A549 (cell line): Measurements from ENCODE around the gene REEP6. TPM values are rescaled to one million over a fixed set of nuclear protein-coding genes. Genes with fewer than 3 reads are reported as not detected.

Source experiments
- ATAC-seq, 2 experiments: fragments of 200-7000 bp in 1 of 2; fragments of >200 bp in 1 of 2; cut with Nextera tagmentation in 1 of 2; cut with Tn5 transposase in 1 of 2; 3 replicates each; pipeline versions ENCODE4 v1.8.0 to v1.9.1; 2018 to 2020; ENCODE audit warnings: mild to moderate bottlenecking in 1 of 2, moderate library complexity in 1 of 2
- CTCF ChIA-PET: fragments of 300-600 bp; sonication (Branson Sonifier 250); formaldehyde crosslinking; extraction: SDS; loops from one replicate; lab custom pipeline; 2021; ENCODE audit warnings: antibody characterized with exemption, inconsistent platforms; lab: Yijun Ruan, JAX
- POLR2A ChIA-PET: fragments of 350-600 bp; formaldehyde crosslinking; extraction: SDS; loops from one replicate; lab custom pipeline; 2021; ENCODE audit warnings: antibody characterized with exemption, inconsistent platforms; lab: Yijun Ruan, JAX
- DNase-seq, 2 experiments: peaks; one replicate each; pipeline versions ENCODE4 v3.0.0 to v3.0.0-alpha.2; 2011 to 2016; ENCODE audit warnings: low read depth in 1 of 2, low spot score in 1 of 2
- FAIRE-seq: peaks from 2 replicates; lab custom pipeline; 2011; peaks lifted over from hg19 to GRCh38; lab: Jason Lieb, UNC
- H3K27ac ChIP-seq, 2 experiments: fragments of >200 bp; sonication (Bioruptor Twin); formaldehyde crosslinking; 3 replicates each; pipeline ENCODE4 v1.5.1; 2016 to 2017
- H3K4me1 ChIP-seq: fragments of >200 bp; sonication (Bioruptor Twin); formaldehyde crosslinking; 3 replicates; pipeline ENCODE4 v1.6.1; 2016
- H3K4me2 ChIP-seq: fragments of >200 bp; sonication (Bioruptor Twin); formaldehyde crosslinking; 3 replicates; pipeline ENCODE4 v1.6.1; 2016
- H3K4me3 ChIP-seq: fragments of >200 bp; sonication (Bioruptor Twin); formaldehyde crosslinking; 3 replicates; pipeline ENCODE4 v1.5.1; 2016
- H3K9me3 ChIP-seq: fragments of >200 bp; sonication (Bioruptor Twin); formaldehyde crosslinking; 3 replicates; pipeline ENCODE4 v1.6.1; 2016
- BHLHE40 ChIP-seq: IDR thresholded peaks from 2 replicates; pipeline ENCODE4 v1.6.1; 2012; ENCODE audit warnings: low read depth, low read length, inconsistent platforms
- CBX2 ChIP-seq: fragments of 200-600 bp; sonication (generic); IDR thresholded peaks from 2 replicates; pipeline ENCODE4 v1.6.1; 2016; ENCODE audit warnings: low read depth, mild to moderate bottlenecking, borderline replicate concordance
- CBX8 ChIP-seq: fragments of 200-600 bp; sonication (generic); IDR thresholded peaks from 2 replicates; pipeline ENCODE4 v1.6.1; 2016
- CHD2 ChIP-seq: fragments of 150-350 bp; IDR thresholded peaks from 2 replicates; pipeline ENCODE4 v1.6.1; 2014; ENCODE audit warnings: low read length; ENCODE audit not compliant: partially characterized antibody
- EP300 ChIP-seq, 2 experiments: fragments of >200 bp; sonication (Bioruptor Twin); formaldehyde crosslinking; IDR thresholded peaks; 2 replicates in 1 of 2; 3 replicates in 1 of 2; pipeline ENCODE4 v1.6.1; 2016 to 2017
- FOXS1 ChIP-seq: fragments of 250-450 bp; sonication (Bioruptor Pico); IDR thresholded peaks from 2 replicates; pipeline ENCODE4 v1.5.0; 2020; ENCODE audit warnings: mild to moderate bottlenecking, moderate library complexity
- GATA3 ChIP-seq: IDR thresholded peaks from 2 replicates; pipeline ENCODE4 v1.6.1; 2012; ENCODE audit warnings: borderline replicate concordance
- HOXB13 ChIP-seq: fragments of 250-450 bp; sonication (Bioruptor Pico); IDR thresholded peaks from 2 replicates; pipeline ENCODE4 v1.5.0; 2020; ENCODE audit warnings: low read depth, mild to moderate bottlenecking, moderate library complexity
- HOXB5 ChIP-seq: fragments of 250-450 bp; sonication (Bioruptor Pico); IDR thresholded peaks from 2 replicates; pipeline ENCODE4 v1.5.0; 2020; ENCODE audit warnings: mild to moderate bottlenecking, moderate library complexity
- JUN ChIP-seq, 2 experiments: fragments of >200 bp; sonication (Bioruptor Twin); formaldehyde crosslinking; IDR thresholded peaks; 2 replicates in 1 of 2; 3 replicates in 1 of 2; pipeline ENCODE4 v1.6.1; 2016 to 2017
- JUNB ChIP-seq: fragments of >200 bp; sonication (Bioruptor Twin); formaldehyde crosslinking; IDR thresholded peaks from 2 replicates; pipeline ENCODE4 v1.6.1; 2016
- KDM1A ChIP-seq: fragments of 200-600 bp; sonication (generic); IDR thresholded peaks from 2 replicates; pipeline ENCODE4 v1.6.1; 2016; ENCODE audit warnings: low read depth, mild to moderate bottlenecking
- KDM5A ChIP-seq: fragments of 200-600 bp; sonication (generic); IDR thresholded peaks from 2 replicates; pipeline ENCODE4 v1.6.1; 2016; ENCODE audit warnings: antibody characterized with exemption, mild to moderate bottlenecking
- MAFK ChIP-seq: fragments of 450-650 bp; IDR thresholded peaks from 2 replicates; pipeline ENCODE4 v1.6.1; 2014; ENCODE audit not compliant: partially characterized antibody
- MAZ ChIP-seq: fragments of 150-350 bp; IDR thresholded peaks from 2 replicates; pipeline ENCODE4 v1.6.1; 2014; ENCODE audit warnings: antibody characterized with exemption, low read depth, low read length, borderline replicate concordance
- NPAS2 ChIP-seq: fragments of 250-450 bp; sonication (Bioruptor Pico); IDR thresholded peaks from 2 replicates; pipeline ENCODE4 v1.8.0; 2022; ENCODE audit warnings: mild to moderate bottlenecking, moderate library complexity, borderline replicate concordance
- RAD21 ChIP-seq, 2 experiments: fragments of >200 bp in 1 of 2; sonication (Bioruptor Twin) in 1 of 2; formaldehyde crosslinking in 1 of 2; IDR thresholded peaks in 1 of 2; conservative IDR thresholded peaks in 1 of 2; 2 replicates in 1 of 2; 3 replicates in 1 of 2; pipeline ENCODE4 v1.6.1; 2012 to 2018; ENCODE audit warnings: inconsistent platforms in 1 of 2
- RARB ChIP-seq: fragments of 250-450 bp; sonication (Bioruptor Pico); IDR thresholded peaks from 2 replicates; pipeline ENCODE4 v1.8.0; 2021; ENCODE audit warnings: mild to moderate bottlenecking, moderate library complexity
- RCOR1 ChIP-seq: fragments of 150-350 bp; IDR thresholded peaks from 2 replicates; pipeline ENCODE4 v1.6.1; 2014; ENCODE audit warnings: antibody characterized with exemption, low read length, low read depth
- RNF2 ChIP-seq: fragments of 200-600 bp; sonication (generic); IDR thresholded peaks from 2 replicates; pipeline ENCODE4 v1.6.1; 2016; ENCODE audit warnings: low read depth, mild to moderate bottlenecking, antibody characterized with exemption, moderate library complexity, borderline replicate concordance
- TFCP2L1 ChIP-seq: fragments of 250-450 bp; sonication (Bioruptor Pico); IDR thresholded peaks from 2 replicates; pipeline ENCODE4 v1.5.0; 2021; ENCODE audit warnings: mild to moderate bottlenecking
- ZFP36 ChIP-seq: fragments of 450-650 bp; IDR thresholded peaks from 2 replicates; pipeline ENCODE4 v1.6.1; 2014; ENCODE audit warnings: borderline replicate concordance; ENCODE audit not compliant: partially characterized antibody
- ZSCAN20 ChIP-seq: fragments of 250-450 bp; sonication (Bioruptor Pico); IDR thresholded peaks from 2 replicates; pipeline ENCODE4 v1.8.0; 2022; ENCODE audit warnings: mild to moderate bottlenecking, moderate library complexity
- WGBS: methylation state at CpG from one replicate; pipeline ENCODE4 v1.1.6; 2017; ENCODE audit errors: missing lambda C conversion rate; 5-methylcytosine and 5-hydroxymethylcytosine counted together
- polyA plus RNA-seq, 4 experiments: library from polyadenylated mRNA; depleted of rRNA in 3 of 4; stranded (reverse); fragments of >200 nt; fragmentation: RNase III in 1 of 4; extraction: RNeasy Plus Mini Kit Qiagen cat#74134 plus additional on column Dnase treatment in 1 of 4; gene quantifications; 2 replicates in 3 of 4; 3 replicates in 1 of 4; pipeline ENCODE4 v1.2.3, GENCODE V29; 2011 to 2017
- TF ChIP-seq, protein P1 (sequence below): fragments of 250-450 bp; sonication (Bioruptor Pico); IDR thresholded peaks from 2 replicates; pipeline ENCODE4 v1.5.0; 2021; ENCODE audit warnings: mild to moderate bottlenecking, moderate library complexity, borderline replicate concordance
- TF ChIP-seq, protein P2 (sequence below): IDR thresholded peaks from 2 replicates; pipeline ENCODE4 v1.6.1; 2012
- TF ChIP-seq, protein P3 (sequence below): IDR thresholded peaks from 2 replicates; pipeline ENCODE4 v1.6.1; 2012; ENCODE audit warnings: low read depth, borderline replicate concordance
- TF ChIP-seq, protein P4 (sequence below): IDR thresholded peaks from 2 replicates; pipeline ENCODE4 v1.6.1; 2012

REEP6 gene
- polyA plus RNA-seq, 2 of the 4 experiments (the other 2 are of a cell fraction) = 1.8 to 4.8 TPM

DNA sequence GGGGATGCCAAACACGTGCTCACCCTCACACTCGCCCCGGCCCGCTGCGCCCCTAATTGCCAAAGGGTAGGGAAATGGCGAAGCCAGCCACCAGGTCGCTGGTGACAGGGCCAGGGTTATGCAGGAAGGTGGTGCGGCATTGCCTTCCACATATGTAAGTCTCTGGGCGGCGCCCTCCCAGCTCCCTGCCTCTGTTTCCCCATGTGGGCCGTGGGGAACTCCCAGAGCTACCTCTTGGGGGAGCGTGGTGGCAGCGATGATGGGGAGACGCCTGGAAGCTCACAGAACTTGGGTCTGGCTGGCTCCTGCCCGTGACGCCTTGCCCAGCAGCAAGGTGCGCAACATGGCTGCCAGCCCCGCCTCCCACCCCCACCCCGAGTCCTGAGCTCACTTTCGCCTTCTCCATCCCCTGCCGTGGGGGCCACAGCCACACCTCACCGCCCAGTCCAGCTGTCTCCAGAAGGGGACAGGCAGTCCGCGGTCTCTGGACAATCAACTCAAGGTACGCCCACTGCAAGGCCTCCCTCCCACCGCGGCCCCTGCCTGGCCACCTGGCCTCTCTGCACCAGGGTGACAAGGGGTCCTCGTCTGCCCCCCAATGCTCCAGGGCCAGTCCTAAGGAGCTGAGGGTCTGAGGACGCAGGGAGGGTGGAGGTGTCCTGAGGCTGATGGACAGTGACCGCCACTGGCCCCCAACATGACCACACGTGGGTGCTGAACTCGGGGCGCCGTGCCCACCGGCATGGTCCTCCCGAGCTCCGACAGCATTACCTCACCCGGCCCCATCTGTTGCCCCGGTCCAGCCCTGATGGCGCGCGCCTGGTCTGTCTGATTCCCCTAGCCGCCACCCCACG is 18.5 kb upstream of the REEP6 start:
- FAIRE-seq = no peak
- DNase-seq = no peak
- H3K4me1 ChIP-seq = peaks cover 7% of the 10 kb centered on the region
- CTCF ChIA-PET = interaction anchor here (1.0 to 2.1 kb wide), 4 partner anchors 18 to 28 kb away, joined by 3 to 8 read pairs (median 4); partner anchors contain the start of gene REEP6
- no peaks in the 10 kb centered on the region for H3K9me3 ChIP-seq
- no peak overlapping the region for H3K27ac ChIP-seq
- WGBS = 90% methylated on average over 20 of the region's 44 CpGs
- ATAC-seq = no peak
- H3K4me3 ChIP-seq = no peak overlapping the region
- no peak for TF ChIP-seq RCOR1
- no peak for TF ChIP-seq ZFP36
- TF ChIP-seq TFCP2L1 (CRISPR knock-in tag) = no peak
- TF ChIP-seq RNF2 = no peak
- no peak for TF ChIP-seq JUN (IDR thresholded peaks at IDR 0.05)
- TF ChIP-seq ZSCAN20 (CRISPR knock-in tag) = no peak
- TF ChIP-seq MAFK = no peak
- TF ChIP-seq, protein P1, sequence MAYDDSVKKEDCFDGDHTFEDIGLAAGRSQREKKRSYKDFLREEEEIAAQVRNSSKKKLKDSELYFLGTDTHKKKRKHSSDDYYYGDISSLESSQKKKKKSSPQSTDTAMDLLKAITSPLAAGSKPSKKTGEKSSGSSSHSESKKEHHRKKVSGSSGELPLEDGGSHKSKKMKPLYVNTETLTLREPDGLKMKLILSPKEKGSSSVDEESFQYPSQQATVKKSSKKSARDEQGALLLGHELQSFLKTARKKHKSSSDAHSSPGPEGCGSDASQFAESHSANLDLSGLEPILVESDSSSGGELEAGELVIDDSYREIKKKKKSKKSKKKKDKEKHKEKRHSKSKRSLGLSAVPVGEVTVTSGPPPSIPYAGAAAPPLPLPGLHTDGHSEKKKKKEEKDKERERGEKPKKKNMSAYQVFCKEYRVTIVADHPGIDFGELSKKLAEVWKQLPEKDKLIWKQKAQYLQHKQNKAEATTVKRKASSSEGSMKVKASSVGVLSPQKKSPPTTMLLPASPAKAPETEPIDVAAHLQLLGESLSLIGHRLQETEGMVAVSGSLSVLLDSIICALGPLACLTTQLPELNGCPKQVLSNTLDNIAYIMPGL = no peak
- no peak for TF ChIP-seq JUNB
- TF ChIP-seq MAZ = no peak
- no peak for TF ChIP-seq HOXB5 (CRISPR knock-in tag)
- TF ChIP-seq BHLHE40 = no peak
- TF ChIP-seq HOXB13 (CRISPR knock-in tag) = no peak
- TF ChIP-seq RAD21 (conservative IDR thresholded peaks at IDR 0.05 in 1 of 2, IDR thresholded peaks at IDR 0.05 in 1 of 2) = no peak
- TF ChIP-seq, all 56 proteins: peak for 0
- H3K4me2 ChIP-seq = no peak overlapping the region
- POLR2A ChIA-PET = no interaction called here

DNA sequence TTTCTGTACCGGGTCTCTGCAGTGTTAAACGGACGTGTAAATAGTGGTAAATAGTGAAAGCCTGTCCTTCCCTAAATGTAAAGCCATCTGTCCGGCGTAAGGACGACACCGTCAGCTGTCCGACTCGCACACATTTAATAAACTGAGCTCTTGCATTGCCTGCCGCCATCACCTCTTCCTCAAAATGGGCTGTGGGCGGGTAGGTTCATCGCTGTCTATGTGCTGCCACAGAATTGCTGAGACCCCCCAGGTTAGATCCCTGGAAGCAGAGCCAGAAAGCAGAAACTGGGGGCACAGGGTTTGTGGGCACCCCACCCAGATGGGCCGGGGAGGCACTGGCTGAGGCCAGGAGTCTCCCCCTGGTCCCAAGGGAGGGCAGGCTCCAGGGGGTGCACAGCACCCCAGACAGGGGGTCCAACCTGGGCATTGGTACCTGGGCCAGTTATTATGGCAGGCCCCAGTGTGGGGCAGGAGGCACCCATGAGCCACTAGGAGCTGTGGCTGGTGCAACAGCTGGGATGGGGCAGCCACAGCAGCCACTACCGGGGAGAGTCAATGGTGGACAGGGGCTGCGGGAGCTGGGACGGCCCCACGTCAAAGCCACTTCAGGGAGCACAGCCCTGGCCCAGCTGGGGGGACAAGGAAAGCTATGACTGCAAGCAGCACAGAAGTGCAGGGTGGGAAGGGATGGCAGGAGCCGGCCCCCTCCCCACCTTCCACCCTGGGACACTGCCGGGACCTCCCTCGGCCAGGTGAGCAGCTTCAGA is 17.7 kb upstream of the REEP6 start:
- TF ChIP-seq, protein P2, sequence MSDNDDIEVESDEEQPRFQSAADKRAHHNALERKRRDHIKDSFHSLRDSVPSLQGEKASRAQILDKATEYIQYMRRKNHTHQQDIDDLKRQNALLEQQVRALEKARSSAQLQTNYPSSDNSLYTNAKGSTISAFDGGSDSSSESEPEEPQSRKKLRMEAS = no peak
- 0 out of 5 replicates have a peak, but pooled peaks of 1 of the 2 experiments have one; percentile 16 for TF ChIP-seq JUN (IDR thresholded peaks at IDR 0.05)
- TF ChIP-seq, all 56 proteins: peak for 1
- DNase-seq (no peak), ATAC-seq (no peak), FAIRE-seq (no peak)
- ChIA-PET POLR2A (no interaction called here), CTCF (interaction anchor here (0.8 to 2.1 kb wide), 5 partner anchors 17 to 73 kb away, joined by 3 to 8 read pairs (median 3); partner anchors contain the start of gene REEP6)
- Histone ChIP-seq H3K9me3 (no peaks in the 10 kb centered on the region), H3K27ac (no peak overlapping the region), H3K4me2 (no peak overlapping the region), H3K4me1 (peaks cover 14% of the 10 kb centered on the region), H3K4me3 (no peak overlapping the region)
- WGBS = 88% methylated on average over 14 of the region's 20 CpGs

DNA sequence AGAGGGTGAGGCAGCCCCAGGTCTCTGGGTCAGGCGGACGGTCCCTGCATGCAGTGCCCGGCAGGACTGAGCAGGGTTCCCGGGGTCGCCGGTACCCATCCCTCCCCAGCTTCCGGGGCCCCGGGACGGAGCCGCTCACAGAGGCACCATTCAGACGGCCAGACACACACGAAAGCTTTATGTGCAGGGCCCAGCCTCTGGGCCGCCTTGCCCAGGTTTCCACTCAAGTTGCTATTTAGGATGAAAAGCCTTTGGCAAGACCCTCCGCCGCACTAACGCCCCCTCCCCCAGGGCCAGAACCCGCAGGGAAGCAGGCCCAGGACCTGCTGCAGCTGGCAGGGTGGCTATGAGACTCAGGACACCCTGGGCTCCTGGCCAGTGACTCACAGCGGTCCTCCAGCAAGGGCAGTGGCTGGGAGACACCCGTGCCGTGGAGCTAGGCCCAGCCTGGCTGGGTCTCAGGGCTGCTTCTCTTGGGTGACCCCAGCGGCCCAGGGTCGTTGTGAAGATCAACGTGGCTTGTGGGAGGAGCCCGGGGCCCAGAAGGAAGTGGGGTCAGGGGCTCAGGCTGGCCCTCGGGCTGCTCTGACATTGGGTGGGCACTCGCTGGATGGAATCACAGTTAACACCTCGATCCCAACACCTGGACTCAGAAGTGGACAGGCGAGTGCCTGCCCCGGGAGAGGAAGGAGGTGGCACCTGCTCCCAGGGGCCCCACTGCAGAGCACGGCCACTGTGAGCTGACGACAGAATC is 16.8 kb upstream of the REEP6 start:
- H3K27ac ChIP-seq = no peak overlapping the region
- DNase-seq (no peak), ATAC-seq (no peak), FAIRE-seq (no peak)
- 98% methylated on average over 12 of the region's 31 CpGs for WGBS
- TF ChIP-seq CBX2 = no peak
- no peak for TF ChIP-seq KDM1A
- TF ChIP-seq RARB (CRISPR knock-in tag) = no peak
- TF ChIP-seq GATA3 = no peak
- TF ChIP-seq NPAS2 (CRISPR knock-in tag) = no peak
- TF ChIP-seq EP300 (IDR thresholded peaks at IDR 0.05) = no peak
- TF ChIP-seq KDM5A = no peak
- TF ChIP-seq, protein P3, sequence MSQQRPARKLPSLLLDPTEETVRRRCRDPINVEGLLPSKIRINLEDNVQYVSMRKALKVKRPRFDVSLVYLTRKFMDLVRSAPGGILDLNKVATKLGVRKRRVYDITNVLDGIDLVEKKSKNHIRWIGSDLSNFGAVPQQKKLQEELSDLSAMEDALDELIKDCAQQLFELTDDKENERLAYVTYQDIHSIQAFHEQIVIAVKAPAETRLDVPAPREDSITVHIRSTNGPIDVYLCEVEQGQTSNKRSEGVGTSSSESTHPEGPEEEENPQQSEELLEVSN = no peak
- no peak for TF ChIP-seq FOXS1 (CRISPR knock-in tag)
- TF ChIP-seq BHLHE40 = no peak
- no peak for TF ChIP-seq JUN (IDR thresholded peaks at IDR 0.05)
- no peak for TF ChIP-seq CBX8
- TF ChIP-seq, protein P4, sequence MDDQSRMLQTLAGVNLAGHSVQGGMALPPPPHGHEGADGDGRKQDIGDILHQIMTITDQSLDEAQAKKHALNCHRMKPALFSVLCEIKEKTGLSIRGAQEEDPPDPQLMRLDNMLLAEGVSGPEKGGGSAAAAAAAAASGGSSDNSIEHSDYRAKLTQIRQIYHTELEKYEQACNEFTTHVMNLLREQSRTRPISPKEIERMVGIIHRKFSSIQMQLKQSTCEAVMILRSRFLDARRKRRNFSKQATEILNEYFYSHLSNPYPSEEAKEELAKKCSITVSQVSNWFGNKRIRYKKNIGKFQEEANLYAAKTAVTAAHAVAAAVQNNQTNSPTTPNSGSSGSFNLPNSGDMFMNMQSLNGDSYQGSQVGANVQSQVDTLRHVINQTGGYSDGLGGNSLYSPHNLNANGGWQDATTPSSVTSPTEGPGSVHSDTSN = no peak
- no peak for TF ChIP-seq CHD2
- no peaks in the 10 kb centered on the region for H3K9me3 ChIP-seq
- no peak overlapping the region for H3K4me3 ChIP-seq
- CTCF ChIA-PET = interaction anchor here (0.8 to 2.1 kb wide), 5 partner anchors 9 to 72 kb away, joined by 3 to 8 read pairs (median 3); partner anchors contain the start of gene REEP6
- H3K4me1 ChIP-seq = peaks cover 14% of the 10 kb centered on the region
- POLR2A ChIA-PET = no interaction called here
- H3K4me2 ChIP-seq = no peak overlapping the region
